ENCODE measurements around the gene TUBB6.

DNA sequence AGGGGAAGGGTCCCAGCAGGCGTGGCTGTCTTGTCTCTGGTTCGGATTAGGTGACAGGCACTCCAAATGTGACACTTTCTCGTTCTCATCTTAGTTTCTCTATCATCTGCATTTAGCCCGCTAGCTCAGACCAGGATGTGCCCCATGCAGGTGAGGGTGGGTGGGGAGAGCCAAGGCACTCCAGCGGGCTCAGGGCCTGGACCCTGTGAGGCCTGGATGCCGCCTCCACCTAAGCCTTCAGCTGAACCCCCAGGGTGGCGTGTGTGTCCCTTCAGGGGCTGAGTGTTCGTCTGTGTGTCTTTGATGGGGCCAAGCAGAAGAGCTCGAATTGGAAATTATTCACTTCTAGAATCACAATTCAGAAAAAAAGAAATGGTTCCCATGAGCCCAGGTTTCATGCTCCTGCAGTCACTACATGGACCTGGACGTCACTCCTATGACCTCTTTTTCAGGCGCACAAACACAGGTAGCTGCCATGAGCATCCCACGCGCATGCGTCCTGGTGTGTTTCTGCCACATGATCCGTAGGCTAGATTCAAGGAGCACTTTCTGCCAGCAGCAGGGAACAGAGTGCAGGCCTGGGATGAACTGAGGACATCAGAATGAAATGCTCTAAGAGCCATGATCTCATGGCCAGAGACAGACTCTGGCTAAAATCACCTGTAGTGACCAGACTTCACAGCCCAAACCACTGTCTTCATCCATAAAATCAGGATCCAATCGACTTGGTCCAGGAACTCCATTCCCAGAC, 28.1 kb upstream of the TUBB6 start:
- TF ChIP-seq EZH2 (IDR thresholded peaks at IDR 0.05; ENCODE audit: borderline replicate concordance, insufficient read depth, low read depth, low read length, poor library complexity, severe bottlenecking), result no peak
- TF ChIP-seq, protein P1, sequence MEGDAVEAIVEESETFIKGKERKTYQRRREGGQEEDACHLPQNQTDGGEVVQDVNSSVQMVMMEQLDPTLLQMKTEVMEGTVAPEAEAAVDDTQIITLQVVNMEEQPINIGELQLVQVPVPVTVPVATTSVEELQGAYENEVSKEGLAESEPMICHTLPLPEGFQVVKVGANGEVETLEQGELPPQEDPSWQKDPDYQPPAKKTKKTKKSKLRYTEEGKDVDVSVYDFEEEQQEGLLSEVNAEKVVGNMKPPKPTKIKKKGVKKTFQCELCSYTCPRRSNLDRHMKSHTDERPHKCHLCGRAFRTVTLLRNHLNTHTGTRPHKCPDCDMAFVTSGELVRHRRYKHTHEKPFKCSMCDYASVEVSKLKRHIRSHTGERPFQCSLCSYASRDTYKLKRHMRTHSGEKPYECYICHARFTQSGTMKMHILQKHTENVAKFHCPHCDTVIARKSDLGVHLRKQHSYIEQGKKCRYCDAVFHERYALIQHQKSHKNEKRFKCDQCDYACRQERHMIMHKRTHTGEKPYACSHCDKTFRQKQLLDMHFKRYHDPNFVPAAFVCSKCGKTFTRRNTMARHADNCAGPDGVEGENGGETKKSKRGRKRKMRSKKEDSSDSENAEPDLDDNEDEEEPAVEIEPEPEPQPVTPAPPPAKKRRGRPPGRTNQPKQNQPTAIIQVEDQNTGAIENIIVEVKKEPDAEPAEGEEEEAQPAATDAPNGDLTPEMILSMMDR (IDR thresholded peaks at IDR 0.05), result no peak
